ENCODE measurements around the gene ARPC5L.

Gene ARPC5L

DNA sequence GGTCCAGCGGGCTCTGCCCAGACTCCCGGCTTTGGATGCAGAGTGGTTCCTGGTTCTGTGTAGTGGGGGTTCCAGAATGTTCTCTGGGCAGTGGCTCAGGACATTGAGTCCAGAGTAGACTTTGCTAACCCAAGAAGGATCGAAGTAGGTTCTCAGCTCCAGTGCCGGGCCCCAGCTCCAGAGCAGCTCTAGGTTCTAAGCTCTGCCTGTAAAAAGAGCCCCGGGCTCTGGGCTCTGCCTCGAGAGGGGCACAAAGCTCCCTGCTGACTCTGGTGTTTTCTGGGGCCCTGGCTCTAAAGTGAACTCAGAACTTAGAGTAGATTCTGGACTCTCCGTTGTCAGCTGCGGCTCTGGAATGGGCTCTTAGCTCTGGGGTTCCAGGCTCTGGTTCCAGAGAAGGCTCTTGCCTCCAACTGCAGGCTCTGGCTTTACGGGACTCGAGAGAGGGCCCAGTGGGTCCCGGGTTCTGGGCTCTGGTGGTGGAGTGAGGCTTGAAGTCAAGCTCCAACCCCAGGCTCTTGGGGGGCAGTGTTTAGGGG lies 8.3 kb upstream of the ARPC5L start:
- Mint-ChIP-seq H3K4me3 (no peak overlapping the region), H3K27me3 (peaks cover 13% of the 10 kb centered on the region), H3K9me3 (no peaks in the 10 kb centered on the region), H3K27ac (peak overlapping the region; percentile 22), H3K36me3 (ENCODE audit: low read depth) (peaks cover 19% of the 10 kb centered on the region), H3K4me1 (peaks cover 21% of the 10 kb centered on the region)
- DNase-seq (peak; percentile 6), ATAC-seq (no peak)

DNA sequence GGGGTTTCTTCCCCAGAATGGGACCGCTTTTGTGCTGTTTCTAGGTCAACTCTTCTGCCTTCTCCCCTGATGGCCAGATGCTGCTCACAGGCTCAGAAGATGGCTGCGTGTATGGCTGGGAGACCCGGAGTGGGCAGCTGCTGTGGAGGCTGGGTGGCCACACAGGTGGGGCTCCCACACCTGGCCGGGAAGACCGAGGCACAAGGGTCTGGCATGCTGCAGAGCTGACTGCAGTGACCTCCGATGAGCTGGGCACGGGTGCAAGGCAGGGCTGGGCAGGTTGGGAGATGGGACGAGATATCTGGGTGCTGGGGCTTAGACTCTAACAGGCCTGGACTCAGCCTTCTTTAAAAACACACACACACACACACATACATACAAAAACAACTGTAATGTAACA lies 7.8 kb upstream of the ARPC5L start:
- peak; percentile 7 for DNase-seq
- Mint-ChIP-seq H3K4me3 (no peak overlapping the region), H3K27me3 (peaks cover 13% of the 10 kb centered on the region), H3K36me3 (ENCODE audit: low read depth) (peaks cover 24% of the 10 kb centered on the region), H3K9me3 (no peaks in the 10 kb centered on the region), H3K27ac (no peak overlapping the region), H3K4me1 (peaks cover 26% of the 10 kb centered on the region)
- no peak for ATAC-seq

DNA sequence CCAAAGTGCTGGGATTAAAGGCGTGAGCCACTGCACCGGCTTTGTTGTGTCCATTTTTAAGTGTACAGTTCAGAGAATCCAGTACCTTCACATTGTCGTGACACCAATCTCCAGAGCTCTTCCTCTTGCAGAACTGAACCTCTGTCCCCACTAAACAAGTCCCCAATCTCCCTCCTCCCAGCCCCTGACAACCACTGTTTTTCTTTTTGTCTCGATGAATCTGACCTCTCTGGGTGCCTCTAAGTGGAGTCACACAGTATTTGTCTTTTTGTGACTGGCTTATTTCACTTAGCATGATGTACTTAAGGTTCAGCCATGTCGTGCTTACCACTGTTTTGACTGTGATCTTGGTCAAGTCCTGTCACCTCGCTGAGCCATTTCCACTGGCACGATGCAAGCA lies 7.1 kb upstream of the ARPC5L start:
- H3K4me1 Mint-ChIP-seq, result peaks cover 33% of the 10 kb centered on the region
- no peak for ATAC-seq
- peaks cover 30% of the 10 kb centered on the region for H3K36me3 Mint-ChIP-seq (ENCODE audit: low read depth)
- peak overlapping the region; percentile 50 for H3K27ac Mint-ChIP-seq
- no peak for DNase-seq
- H3K9me3 Mint-ChIP-seq, result no peaks in the 10 kb centered on the region
- no peak overlapping the region for H3K4me3 Mint-ChIP-seq
- H3K27me3 Mint-ChIP-seq, result peaks cover 8% of the 10 kb centered on the region

DNA sequence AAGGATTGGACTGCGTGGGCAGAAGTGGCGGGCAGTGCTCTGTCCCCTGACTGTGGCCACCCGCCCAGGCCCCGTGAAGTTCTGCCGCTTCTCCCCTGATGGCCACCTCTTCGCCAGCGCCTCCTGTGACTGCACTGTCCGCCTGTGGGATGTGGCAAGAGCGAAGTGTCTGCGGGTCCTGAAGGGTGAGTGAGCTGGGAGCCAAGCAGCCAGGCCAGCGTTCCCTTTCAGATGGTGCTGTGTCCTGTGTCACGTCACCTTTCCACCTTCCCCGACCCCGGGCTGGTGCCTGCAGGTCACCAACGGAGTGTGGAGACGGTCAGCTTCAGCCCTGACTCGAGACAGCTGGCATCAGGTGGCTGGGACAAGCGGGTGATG lies 6.4 kb upstream of the ARPC5L start:
- H3K4me3 Mint-ChIP-seq, result no peak overlapping the region
- ATAC-seq (no peak), DNase-seq (peak; percentile 14)
- H3K9me3 Mint-ChIP-seq, result no peaks in the 10 kb centered on the region
- H3K27me3 Mint-ChIP-seq, result peaks cover 5% of the 10 kb centered on the region
- H3K4me1 Mint-ChIP-seq, result peaks cover 40% of the 10 kb centered on the region
- H3K36me3 Mint-ChIP-seq (ENCODE audit: low read depth), result peaks cover 38% of the 10 kb centered on the region
- peak overlapping the region; percentile 50 for H3K27ac Mint-ChIP-seq

DNA sequence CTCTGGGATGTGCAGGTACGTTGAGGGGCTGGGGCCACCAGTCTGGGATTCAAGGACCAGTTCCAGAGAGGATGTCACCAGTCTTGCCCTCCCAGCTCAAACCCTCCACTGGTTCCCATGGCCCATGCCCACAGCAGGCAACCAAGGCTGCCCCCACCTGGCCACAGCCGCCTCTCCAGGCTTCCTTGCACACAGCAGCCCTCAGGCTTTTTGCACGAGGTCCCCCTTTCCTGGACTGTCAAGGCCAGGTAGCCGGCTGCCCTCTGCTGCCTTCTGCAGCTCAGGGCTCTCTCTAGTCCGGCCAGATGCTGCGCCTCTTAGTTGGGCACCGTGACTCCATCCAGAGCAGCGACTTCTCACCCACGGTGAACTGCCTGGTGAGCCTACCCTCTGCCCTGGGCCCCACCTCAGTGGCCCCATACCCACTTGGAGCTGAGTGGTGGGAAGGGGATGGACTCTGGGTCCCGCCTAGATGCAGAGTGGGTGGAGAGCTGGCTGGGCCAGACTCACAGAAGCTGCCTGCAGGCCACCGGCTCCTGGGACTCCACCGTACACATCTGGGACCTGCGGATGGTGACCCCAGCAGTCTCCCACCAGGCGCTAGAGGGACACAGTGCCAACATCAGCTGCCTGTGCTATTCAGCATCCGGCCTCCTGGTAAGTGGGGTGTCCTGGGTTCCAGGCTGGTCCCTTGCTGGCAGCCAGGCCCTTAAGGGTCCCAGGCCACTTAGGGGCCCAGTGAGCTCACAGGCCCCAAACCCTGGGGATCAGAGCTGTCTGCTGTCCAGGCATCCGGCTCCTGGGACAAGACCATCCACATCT lies 5.8 kb upstream of the ARPC5L start:
- ATAC-seq (peak; percentile 22), DNase-seq (peak; percentile 42)
- Mint-ChIP-seq H3K9me3 (no peaks in the 10 kb centered on the region), H3K27me3 (peaks cover 4% of the 10 kb centered on the region), H3K4me3 (no peak overlapping the region), H3K4me1 (peaks cover 41% of the 10 kb centered on the region), H3K27ac (peak overlapping the region; percentile 15), H3K36me3 (ENCODE audit: low read depth) (peaks cover 44% of the 10 kb centered on the region)

DNA sequence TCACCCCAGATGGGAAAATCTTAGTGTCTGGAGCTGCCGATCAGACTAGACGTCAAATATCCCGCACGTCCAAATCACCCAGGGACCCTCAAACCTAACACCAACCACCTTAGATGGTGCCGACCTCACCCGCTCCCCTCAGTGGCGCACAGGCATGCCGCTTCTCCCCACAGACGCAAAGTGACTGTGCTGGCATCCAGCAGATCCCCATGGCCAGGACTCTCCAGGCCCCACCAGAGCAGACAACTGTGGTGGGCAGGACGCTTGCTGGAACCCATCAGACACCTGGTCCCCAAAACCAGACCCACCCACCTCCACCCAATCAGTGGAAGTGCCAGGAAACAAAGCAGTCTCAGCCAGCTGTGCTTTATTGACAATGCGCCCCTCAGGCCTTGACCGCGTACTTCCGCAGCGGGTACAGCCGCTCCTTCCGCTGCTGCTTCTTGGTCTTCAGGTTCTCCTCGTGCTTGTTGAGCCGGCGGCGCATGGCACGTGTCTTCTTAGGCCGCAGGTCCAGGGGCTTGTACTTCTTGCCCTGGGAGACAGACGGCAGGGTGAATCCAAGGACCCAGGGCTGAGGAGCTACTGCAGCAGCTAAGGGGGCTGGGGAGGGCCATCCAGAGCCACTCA lies 4.3 kb upstream of the ARPC5L start:
- H3K9me3 Mint-ChIP-seq, result no peaks in the 10 kb centered on the region
- no peak for ATAC-seq
- no peaks in the 10 kb centered on the region for H3K27me3 Mint-ChIP-seq
- H3K4me3 Mint-ChIP-seq, result peak overlapping the region; percentile 36
- H3K27ac Mint-ChIP-seq, result peak overlapping the region; percentile 76
- peak; percentile 8 for DNase-seq
- H3K36me3 Mint-ChIP-seq (ENCODE audit: low read depth), result peaks cover 47% of the 10 kb centered on the region
- peaks cover 44% of the 10 kb centered on the region for H3K4me1 Mint-ChIP-seq

DNA sequence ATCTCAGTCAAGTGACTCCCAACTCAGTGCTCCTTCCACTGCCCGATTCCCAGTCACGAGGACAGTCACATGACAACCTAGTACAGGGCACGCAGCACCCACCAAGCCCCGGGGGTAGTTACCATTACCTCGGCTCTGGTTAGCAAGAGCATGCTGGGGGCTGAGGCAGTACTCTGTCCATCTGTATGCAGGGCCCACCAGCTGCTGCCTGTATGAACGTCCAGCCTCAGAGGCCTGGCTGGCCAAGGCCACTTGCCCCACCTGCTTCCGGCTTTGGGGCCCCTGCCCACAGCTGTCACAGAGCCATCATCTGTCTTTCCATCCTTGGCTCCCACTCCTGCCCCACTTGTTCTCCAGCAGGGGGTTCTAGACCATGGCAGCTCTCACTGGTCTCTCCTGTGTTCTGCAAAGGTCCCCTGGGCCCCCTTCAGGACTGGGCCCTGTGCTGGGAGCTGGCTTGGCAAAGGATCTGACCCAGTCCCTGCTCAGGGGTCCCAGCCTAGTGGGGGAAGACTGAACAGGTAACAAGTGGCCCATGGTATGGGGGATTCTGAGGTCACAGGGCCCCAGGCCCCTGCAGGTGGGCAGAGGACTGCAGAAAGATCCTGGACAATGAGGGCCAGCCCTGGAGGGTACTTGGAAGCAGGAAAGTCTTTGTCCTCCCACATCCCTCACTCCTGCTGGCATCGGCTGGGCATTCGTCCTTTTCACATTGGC lies 3.4 kb upstream of the ARPC5L start:
- peaks cover 47% of the 10 kb centered on the region for H3K36me3 Mint-ChIP-seq (ENCODE audit: low read depth)
- DNase-seq, result peak; percentile 9
- H3K4me1 Mint-ChIP-seq, result peaks cover 45% of the 10 kb centered on the region
- H3K27ac Mint-ChIP-seq, result peak overlapping the region; percentile 97
- no peaks in the 10 kb centered on the region for H3K9me3 Mint-ChIP-seq
- H3K27me3 Mint-ChIP-seq, result no peaks in the 10 kb centered on the region
- no peak for ATAC-seq
- peak overlapping the region; percentile 93 for H3K4me3 Mint-ChIP-seq

DNA sequence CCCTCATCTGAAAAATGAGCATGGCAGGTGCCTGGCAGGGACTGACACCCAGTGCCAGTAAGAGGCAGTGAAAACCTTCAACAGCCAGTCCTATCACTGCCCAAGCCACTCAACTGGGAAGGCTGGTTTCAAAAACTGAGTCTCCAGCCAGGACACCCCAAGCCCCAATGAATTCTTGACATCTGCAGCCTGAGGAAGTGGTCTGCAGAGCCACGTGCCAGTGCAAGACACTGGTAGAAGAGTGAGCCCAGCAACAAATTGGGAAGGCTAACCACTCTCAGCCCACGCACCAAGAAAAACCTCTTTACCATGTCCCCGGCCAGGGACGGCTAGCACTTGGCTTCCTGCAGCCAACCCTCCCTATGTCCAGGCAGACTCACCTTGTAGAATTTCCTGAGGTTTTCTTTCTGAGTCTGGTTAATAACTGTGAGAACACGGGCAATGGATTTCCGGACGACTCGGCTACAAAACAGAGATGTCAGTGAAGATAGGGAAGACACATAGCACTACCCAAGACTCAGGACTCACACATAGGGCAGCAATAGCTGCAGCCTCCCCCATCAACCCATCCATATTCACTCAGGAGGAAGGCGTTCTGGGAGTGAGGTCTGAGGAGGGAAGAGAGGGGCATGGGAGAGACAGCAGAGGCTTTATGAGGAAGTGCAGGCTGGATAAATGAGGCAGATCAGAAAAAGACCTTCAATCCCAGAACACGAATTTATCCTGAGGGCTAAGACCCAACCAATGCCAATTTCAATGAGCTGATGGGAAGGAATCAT lies 1.9 kb upstream of the ARPC5L start:
- DNase-seq (no peak), ATAC-seq (no peak)
- Mint-ChIP-seq H3K4me1 (peaks cover 48% of the 10 kb centered on the region), H3K27me3 (no peaks in the 10 kb centered on the region), H3K36me3 (ENCODE audit: low read depth) (peaks cover 47% of the 10 kb centered on the region), H3K27ac (peak overlapping the region; percentile 97), H3K9me3 (no peaks in the 10 kb centered on the region), H3K4me3 (peak overlapping the region; percentile 93)

DNA sequence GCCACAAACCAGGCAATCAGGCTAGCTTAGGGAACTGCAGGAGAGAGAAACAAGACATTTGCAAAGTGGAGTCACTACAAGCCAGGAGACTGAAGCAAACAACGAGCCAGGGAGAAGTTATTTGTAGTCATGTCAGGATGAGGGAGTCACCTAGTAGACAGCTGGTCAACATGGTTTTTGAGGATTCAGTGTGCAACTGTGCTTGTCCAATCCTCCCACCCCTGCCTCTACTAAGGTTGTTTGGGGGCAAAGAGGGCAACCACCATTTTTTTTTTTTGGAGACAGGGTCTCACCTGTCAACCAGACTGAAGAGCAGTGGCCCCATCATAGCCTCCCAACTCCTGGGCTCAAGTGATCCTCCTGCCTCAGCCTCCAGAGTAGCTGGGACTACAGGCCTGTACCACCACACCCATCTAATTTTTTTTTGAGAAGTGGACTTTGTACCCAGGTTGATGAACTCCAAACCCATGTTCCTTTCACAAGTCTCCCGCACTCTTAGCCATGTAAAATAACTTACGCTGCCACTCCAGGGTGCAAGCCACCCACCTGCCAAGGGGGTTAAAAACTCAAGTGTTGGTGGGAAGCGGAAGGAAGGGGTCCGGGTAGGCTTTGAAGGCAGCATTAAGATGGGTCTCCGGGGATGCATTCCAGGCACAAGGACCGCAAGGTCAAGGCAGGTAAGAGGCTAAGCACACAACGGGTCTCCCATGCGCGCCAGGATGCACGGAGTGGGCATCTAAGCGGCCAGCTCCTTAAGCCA lies 1.2 kb upstream of the ARPC5L start:
- peaks cover 47% of the 10 kb centered on the region for H3K36me3 Mint-ChIP-seq (ENCODE audit: low read depth)
- no peaks in the 10 kb centered on the region for H3K27me3 Mint-ChIP-seq
- no peaks in the 10 kb centered on the region for H3K9me3 Mint-ChIP-seq
- peak overlapping the region; percentile 97 for H3K27ac Mint-ChIP-seq
- H3K4me3 Mint-ChIP-seq, result peak overlapping the region; percentile 93
- DNase-seq (no peak), ATAC-seq (no peak)
- peaks cover 48% of the 10 kb centered on the region for H3K4me1 Mint-ChIP-seq

DNA sequence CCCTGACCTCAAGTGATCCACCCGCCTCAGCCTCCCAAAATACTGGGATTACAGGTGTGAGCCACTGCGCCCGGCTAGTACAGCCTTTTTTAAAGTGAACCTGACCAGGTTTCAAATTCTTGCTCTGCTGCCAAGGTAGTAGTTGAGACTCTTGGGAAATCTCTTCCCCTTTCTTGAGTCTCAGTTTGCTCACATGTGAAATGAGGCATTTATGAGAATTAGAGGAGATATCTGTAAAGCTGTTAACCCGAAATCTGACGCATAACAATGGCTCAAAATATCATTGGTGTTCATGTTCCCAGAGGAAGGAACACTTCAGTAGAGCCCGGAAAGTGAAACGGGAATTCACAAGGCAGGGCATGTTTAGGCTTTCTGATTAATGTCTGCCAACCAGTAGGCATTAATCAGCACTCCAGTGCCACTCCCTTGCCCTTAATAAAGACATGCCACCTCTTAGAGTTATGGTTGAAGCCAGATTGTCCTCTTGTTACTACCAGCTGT lies 1.5 kb downstream of the ARPC5L start:
- DNase-seq, result no peak
- Mint-ChIP-seq H3K36me3 (ENCODE audit: low read depth) (peaks cover 40% of the 10 kb centered on the region), H3K9me3 (no peaks in the 10 kb centered on the region), H3K27ac (peak overlapping the region; percentile 72), H3K4me3 (peak overlapping the region; percentile 32), H3K27me3 (no peaks in the 10 kb centered on the region), H3K4me1 (peaks cover 46% of the 10 kb centered on the region)
- ATAC-seq, result no peak

DNA sequence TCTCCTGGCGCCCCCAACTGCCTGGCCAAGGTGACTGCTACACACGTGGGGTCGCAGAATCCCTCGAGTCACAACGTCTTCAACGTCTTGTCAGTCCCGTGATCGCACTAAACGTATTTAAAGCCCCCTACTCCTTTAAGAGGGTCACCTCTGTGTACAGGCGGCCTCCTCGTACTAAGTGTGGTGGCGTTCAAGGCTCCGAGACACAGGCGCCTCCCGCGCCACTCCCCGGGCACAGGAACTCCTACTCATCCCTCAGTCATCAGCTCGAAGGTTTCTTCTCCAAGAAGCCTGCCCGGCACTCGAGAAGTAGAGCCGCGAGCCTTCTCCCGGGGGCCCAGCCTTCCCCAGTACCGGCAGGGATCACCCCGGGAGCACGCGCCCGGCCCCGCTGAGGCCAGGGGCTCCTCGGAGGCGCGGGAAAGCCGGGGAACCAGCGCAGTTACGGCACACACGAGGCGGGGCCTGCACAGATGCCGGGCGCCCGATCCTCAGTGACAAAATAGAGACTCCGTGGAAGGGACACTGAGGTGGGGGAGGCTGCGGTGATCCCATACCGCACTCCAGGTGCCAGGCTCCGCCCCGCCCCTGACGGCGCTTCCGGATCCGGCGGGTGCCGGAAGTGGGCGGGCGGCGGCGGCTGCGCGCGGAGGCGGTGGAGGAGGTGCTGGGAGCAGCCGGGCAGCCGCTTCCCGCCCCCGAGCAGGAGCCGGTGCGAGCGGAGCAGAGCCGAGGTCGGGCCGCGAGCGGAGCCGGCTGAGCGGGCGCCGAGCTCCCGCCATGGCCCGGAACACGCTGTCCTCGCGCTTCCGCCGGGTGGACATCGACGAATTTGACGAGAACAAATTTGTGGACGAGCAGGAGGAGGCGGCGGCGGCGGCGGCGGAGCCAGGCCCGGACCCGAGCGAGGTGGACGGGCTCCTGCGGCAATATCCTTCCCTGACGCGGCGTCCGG lies 6.9 kb downstream of the ARPC5L start:
- Mint-ChIP-seq H3K36me3 (ENCODE audit: low read depth) (peaks cover 47% of the 10 kb centered on the region), H3K9me3 (no peaks in the 10 kb centered on the region), H3K4me3 (peak overlapping the region; percentile 97), H3K4me1 (peaks cover 52% of the 10 kb centered on the region), H3K27me3 (no peaks in the 10 kb centered on the region), H3K27ac (peak overlapping the region; percentile 99)
- DNase-seq (peak; percentile 94), ATAC-seq (peak; percentile 67)

DNA sequence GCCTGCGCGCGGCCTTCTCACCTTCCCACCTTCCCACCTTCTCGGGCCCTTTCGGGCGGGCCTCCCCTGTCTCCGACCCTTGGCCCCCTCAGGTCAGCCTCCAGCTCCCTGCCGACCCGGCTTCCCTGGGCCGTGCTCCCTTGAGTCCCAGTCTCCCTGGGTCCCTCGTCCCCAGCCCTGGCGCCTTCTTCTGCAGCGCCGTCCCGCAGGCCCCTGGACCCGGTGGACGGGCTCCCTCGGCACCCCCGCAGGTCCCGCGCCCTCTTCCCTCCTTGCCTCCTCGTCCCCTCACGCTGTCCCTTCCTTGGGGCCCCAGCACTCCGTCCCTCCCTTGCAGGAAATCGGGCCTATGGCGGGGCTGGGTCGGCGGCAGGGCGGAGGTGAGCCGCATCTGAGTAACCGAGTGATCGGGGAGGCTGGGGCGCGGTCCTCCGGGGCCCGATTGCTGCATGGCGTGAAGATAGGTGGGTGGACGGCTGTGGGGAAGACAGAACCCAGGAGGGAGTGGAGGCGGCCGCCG lies 7.6 kb downstream of the ARPC5L start:
- H3K27ac Mint-ChIP-seq, result peak overlapping the region; percentile 98
- no peaks in the 10 kb centered on the region for H3K9me3 Mint-ChIP-seq
- ATAC-seq (peak; percentile 6), DNase-seq (peak; percentile 44)
- no peaks in the 10 kb centered on the region for H3K27me3 Mint-ChIP-seq
- H3K36me3 Mint-ChIP-seq (ENCODE audit: low read depth), result peaks cover 52% of the 10 kb centered on the region
- peak overlapping the region; percentile 97 for H3K4me3 Mint-ChIP-seq
- peaks cover 56% of the 10 kb centered on the region for H3K4me1 Mint-ChIP-seq

All from activated naive CD8-positive, alpha-beta T cell treated with anti-CD3 and anti-CD28 coated beads, Interleukin-2, amount 50 U/mL, for 24 hours (primary cell).